Mammary epithelial cell (primary cell): ENCODE measurements around the gene EIF4E.

Experiments
- CTCF ChIP-seq, 2 donors: IDR thresholded peaks in 1 of 2; conservative IDR thresholded peaks in 1 of 2; 2 replicates each; pipeline ENCODE4 v1.5.1; 2011 to 2012; ENCODE audit warnings: inconsistent platforms in 2 of 2, low read length in 2 of 2, mild to moderate bottlenecking in 2 of 2, control low read depth in 1 of 2, low read depth in 1 of 2; ENCODE audit not compliant: insufficient read depth in 1 of 2; ENCODE audit errors: extremely low read depth in 1 of 2
- EZH2 ChIP-seq: IDR thresholded peaks from 2 replicates; pipeline ENCODE4 v1.6.1; 2012; ENCODE audit warnings: low read length, inconsistent platforms, borderline replicate concordance

- TF ChIP-seq CTCF (conservative IDR thresholded peaks at IDR 0.05 in 1 of 2, IDR thresholded peaks at IDR 0.05 in 1 of 2; ENCODE audit: extremely low read depth in 1 of 2, insufficient read depth in 1 of 2, low read depth in 1 of 2, low read length in 2 of 2) (no peak), EZH2 (no peak)
Observed at GRCh38 chr4:98899277-98899676, 29.7 kb downstream of the EIF4E start.
